Endodermal cell (in vitro differentiated cells): ENCODE measurements around the gene URB1. TPM values are rescaled to one million over a fixed set of nuclear protein-coding genes. Genes with fewer than 3 reads are reported as not detected.

Source experiments
- DNase-seq: peaks from one replicate; pipeline ENCODE4 v3.0.0-alpha.2; 2017
- H3K27ac ChIP-seq: 2 replicates; pipeline ENCODE4 v1.5.1; 2013; ENCODE audit warnings: mild to moderate bottlenecking, low read depth, low read length, moderate library complexity
- H3K27me3 ChIP-seq: 2 replicates; pipeline ENCODE4 v1.6.1; 2013; ENCODE audit warnings: mild to moderate bottlenecking, low read length, moderate library complexity; ENCODE audit not compliant: insufficient read depth, control insufficient read depth, poor library complexity, severe bottlenecking
- H3K36me3 ChIP-seq: 2 replicates; pipeline ENCODE4 v1.7.0; 2013; ENCODE audit warnings: mild to moderate bottlenecking, low read length, moderate library complexity; ENCODE audit not compliant: control insufficient read depth, insufficient read depth
- H3K4me1 ChIP-seq: one replicate; pipeline ENCODE4 v1.7.0; 2013; ENCODE audit warnings: low read length; ENCODE audit not compliant: control insufficient read depth, insufficient read depth
- H3K4me3 ChIP-seq: 2 replicates; pipeline ENCODE4 v1.5.1; 2013; ENCODE audit warnings: mild to moderate bottlenecking, low read length, moderate library complexity
- H3K9ac ChIP-seq: 2 replicates; pipeline ENCODE4 v1.6.1; 2013; ENCODE audit warnings: mild to moderate bottlenecking, low read length, moderate library complexity; ENCODE audit not compliant: poor library complexity, severe bottlenecking; ENCODE audit errors: extremely low read depth
- H3K9me3 ChIP-seq: 2 replicates; pipeline ENCODE4 v1.6.1; 2013; ENCODE audit warnings: mild to moderate bottlenecking, low read length, moderate library complexity; ENCODE audit not compliant: control insufficient read depth
- H3K27ac Mint-ChIP-seq: 2 replicates; pipeline ENCODE4 v1.8.0; 2020; ENCODE audit warnings: mixed read lengths
- H3K27me3 Mint-ChIP-seq: 2 replicates; pipeline ENCODE4 v1.8.0; 2021; ENCODE audit warnings: mild to moderate bottlenecking, mixed read lengths; ENCODE audit not compliant: insufficient read depth
- H3K36me3 Mint-ChIP-seq: 2 replicates; pipeline ENCODE4 v1.8.0; 2020; ENCODE audit warnings: low read depth, mixed read lengths
- H3K4me1 Mint-ChIP-seq: 2 replicates; pipeline ENCODE4 v1.8.0; 2020; ENCODE audit warnings: mixed read lengths
- H3K4me3 Mint-ChIP-seq: 2 replicates; pipeline ENCODE4 v1.8.0; 2020; ENCODE audit warnings: mild to moderate bottlenecking, moderate library complexity, mixed read lengths
- H3K9me3 Mint-ChIP-seq: 2 replicates; pipeline ENCODE4 v1.8.0; 2020; ENCODE audit warnings: mild to moderate bottlenecking, mixed read lengths
- CTCF ChIP-seq: fragments of 200-600 bp; sonication (generic); conservative IDR thresholded peaks from 2 replicates; pipeline ENCODE4 v1.5.0; 2021; ENCODE audit warnings: antibody characterized with exemption, mild to moderate bottlenecking
- WGBS, 2 experiments: methylation state at CpG; one replicate each; pipeline versions ENCODE4 v1.1.5 to v1.1.7; 2013; ENCODE audit warnings: missing lambda C conversion rate in 2 of 2, mixed read lengths in 1 of 2; ENCODE audit not compliant: insufficient coverage in 1 of 2, insufficient read length in 1 of 2; 5-methylcytosine and 5-hydroxymethylcytosine counted together
- total RNA-seq, 2 donors: library from RNA; stranded (reverse); fragmentation: NEBNext Ultra II Directional in 1 of 2; extraction: Animal tissue kit (Norgen Biotek cat#: 25700) in 1 of 2; gene quantifications; 2 replicates in 1 of 2; 3 replicates in 1 of 2; pipeline ENCODE4 v1.2.1, GENCODE V29; 2021

The URB1 gene
- total RNA-seq, 2 donors from 2014 or later: 9.4 to 14.0 TPM

DNA sequence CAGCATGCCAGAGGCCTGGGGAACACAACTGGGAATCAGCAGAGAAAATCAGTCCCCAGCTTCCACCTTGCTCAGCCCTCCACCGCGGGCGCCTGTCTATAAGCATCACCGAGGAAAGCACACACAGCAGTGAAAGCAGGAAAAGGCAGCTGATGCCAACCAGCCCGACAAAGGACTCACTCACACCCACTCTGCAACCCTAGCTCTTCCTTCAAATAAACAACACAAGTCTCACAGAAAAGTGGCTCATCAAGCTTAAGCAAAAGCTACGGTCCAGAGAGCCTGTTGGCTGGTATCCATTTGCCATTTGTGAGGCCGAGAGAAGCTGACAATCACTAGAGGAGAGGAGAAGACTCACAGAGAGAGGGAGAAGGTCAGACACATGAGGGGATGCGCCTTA, 67.1 kb downstream of the URB1 start:
- Mint-ChIP-seq H3K27me3 (no peaks in the 10 kb centered on the region), H3K4me3 (no peak overlapping the region), H3K27ac (no peak overlapping the region), H3K4me1 (peaks cover 16% of the 10 kb centered on the region), H3K36me3 (peaks cover 76% of the 10 kb centered on the region), H3K9me3 (no peaks in the 10 kb centered on the region)
- Histone ChIP-seq H3K36me3 (peaks cover 84% of the 10 kb centered on the region), H3K9ac (no peak overlapping the region), H3K4me3 (no peak overlapping the region), H3K27me3 (no peaks in the 10 kb centered on the region), H3K27ac (no peak overlapping the region), H3K9me3 (peaks cover 4% of the 10 kb centered on the region), H3K4me1 (no peaks in the 10 kb centered on the region)
- peak; percentile 15 for DNase-seq
- TF ChIP-seq CTCF: no peak
- 95 to 97% methylated on average over 5 to 7 of the region's 8 CpGs for WGBS, 2 experiments

DNA sequence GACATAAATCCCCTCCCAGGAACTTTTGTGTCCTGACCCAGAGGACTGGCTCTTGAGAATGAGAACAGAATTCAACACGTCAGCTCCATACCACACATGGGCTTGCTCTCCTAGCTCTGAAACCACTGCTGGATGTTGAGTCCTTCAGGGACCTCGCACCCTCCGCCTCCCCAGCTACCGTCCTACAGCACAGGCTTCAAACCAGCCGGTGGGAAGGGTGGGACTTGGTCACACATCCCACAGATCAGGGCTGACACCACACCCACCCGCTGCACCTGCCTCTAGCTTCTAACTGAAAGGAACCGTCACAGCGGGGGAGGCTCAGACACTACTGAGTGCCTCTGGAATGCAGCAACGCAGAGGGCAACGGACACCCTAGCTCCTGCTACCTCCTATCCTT, 70.1 kb downstream of the URB1 start:
- Histone ChIP-seq H3K27me3 (no peaks in the 10 kb centered on the region), H3K9ac (no peak overlapping the region), H3K36me3 (peaks cover 82% of the 10 kb centered on the region), H3K4me3 (no peak overlapping the region), H3K27ac (no peak overlapping the region), H3K9me3 (peaks cover 2% of the 10 kb centered on the region), H3K4me1 (peaks cover 11% of the 10 kb centered on the region)
- Mint-ChIP-seq H3K27ac (no peak overlapping the region), H3K4me1 (peaks cover 13% of the 10 kb centered on the region), H3K4me3 (no peak overlapping the region), H3K36me3 (peaks cover 88% of the 10 kb centered on the region), H3K27me3 (no peaks in the 10 kb centered on the region), H3K9me3 (no peaks in the 10 kb centered on the region)
- DNase-seq: peak; percentile 26
- 84 to 90% methylated on average over 3 to 10 of the region's 10 CpGs for WGBS, 2 experiments
- no peak for TF ChIP-seq CTCF

GRCh38 chr21:32322103-32322502, 70.7 kb downstream of the URB1 start:
- no peak overlapping the region for H3K9ac ChIP-seq
- peaks cover 11% of the 10 kb centered on the region for H3K4me1 ChIP-seq
- Mint-ChIP-seq H3K9me3 (no peaks in the 10 kb centered on the region), H3K27ac (no peak overlapping the region), H3K36me3 (peaks cover 87% of the 10 kb centered on the region), H3K4me3 (no peak overlapping the region), H3K27me3 (no peaks in the 10 kb centered on the region), H3K4me1 (peaks cover 13% of the 10 kb centered on the region)
- no peak overlapping the region for H3K4me3 ChIP-seq
- H3K9me3 ChIP-seq: no peaks in the 10 kb centered on the region
- H3K27ac ChIP-seq: no peak overlapping the region
- H3K27me3 ChIP-seq: no peaks in the 10 kb centered on the region
- TF ChIP-seq CTCF: no peak
- H3K36me3 ChIP-seq: peaks cover 82% of the 10 kb centered on the region
- DNase-seq: no peak
- WGBS, 2 experiments: 97 to 98% methylated on average over 11 of the region's 12 CpGs
